GM12878 (cell line): ENCODE data around the gene ANKRD44. TPM values are rescaled to one million over a fixed set of nuclear protein-coding genes. Genes with fewer than 3 reads are reported as not detected.
A peak's percentile ranks its signal among the peaks of the same experiment; 100 is the strongest.

Experiments
- ATAC-seq: fragments of 200-7000 bp; cut with Tn5 transposase; 3 replicates; pipeline ENCODE4 v1.9.1; 2020; ENCODE audit warnings: mild to moderate bottlenecking, moderate library complexity
- BruUV-seq: library from RNA; stranded (reverse); fragments of 400-500 nt; replicated peaks from 2 replicates; lab custom pipeline; 2021; lab: Mats Ljungman, UMichigan
- CTCF ChIA-PET: fragments of 300-600 bp; sonication (Branson Sonifier 250); formaldehyde crosslinking; extraction: SDS; loops from one replicate; lab custom pipeline; 2021; ENCODE audit warnings: inconsistent platforms; lab: Yijun Ruan, JAX
- POLR2A ChIA-PET: fragments of 350-600 bp; formaldehyde crosslinking; extraction: SDS; loops from one replicate; lab custom pipeline; 2021; ENCODE audit warnings: inconsistent platforms; lab: Charles Lee
- RAD21 ChIA-PET: fragments of 300-600 bp; sonication (Branson Sonifier 250); formaldehyde crosslinking; loops from one replicate; lab custom pipeline; 2023; ENCODE audit warnings: antibody characterized with exemption; ENCODE audit not compliant: unreplicated experiment; lab: Charles Lee
- SMC1A ChIA-PET: fragments of 300-600 bp; sonication (Branson Sonifier 250); formaldehyde crosslinking; loops from one replicate; lab custom pipeline; 2023; ENCODE audit not compliant: unreplicated experiment, uncharacterized antibody; lab: Charles Lee
- DNase-seq: peaks from one replicate; pipeline ENCODE4 v3.0.0-alpha.2; 2011; ENCODE audit warnings: low read depth, low spot score
- FAIRE-seq: peaks from 3 replicates; lab custom pipeline; 2011; peaks lifted over from hg19 to GRCh38; lab: Jason Lieb, UNC
- H2AFZ ChIP-seq: 2 replicates; pipeline ENCODE4 v1.6.0; 2011; ENCODE audit warnings: low read depth, low read length, control low read depth; ENCODE audit not compliant: control insufficient read depth
- H3K27ac ChIP-seq: 2 replicates; pipeline ENCODE4 v1.5.1; 2011; ENCODE audit warnings: control low read depth; ENCODE audit not compliant: control insufficient read depth, insufficient read depth
- H3K27me3 ChIP-seq, 2 experiments: replicated peaks in 1 of 2; 2 replicates each; pipeline versions ENCODE4 v1.6.0 to v1.6.1; 2011; ENCODE audit warnings: low read length in 1 of 2; ENCODE audit not compliant: control insufficient read depth in 2 of 2, insufficient read depth in 2 of 2
- H3K36me3 ChIP-seq, 2 experiments: 2 replicates each; pipeline ENCODE4 v1.5.1; 2011; ENCODE audit warnings: low read length in 1 of 2; ENCODE audit not compliant: control insufficient read depth in 2 of 2, insufficient read depth in 2 of 2
- H3K4me1 ChIP-seq: 2 replicates; pipeline ENCODE4 v1.6.1; 2011; ENCODE audit warnings: mild to moderate bottlenecking, low read length, moderate library complexity, mixed read lengths; ENCODE audit not compliant: control insufficient read depth, insufficient read depth
- H3K4me2 ChIP-seq: 2 replicates; pipeline ENCODE4 v1.6.0; 2011; ENCODE audit warnings: control low read depth; ENCODE audit not compliant: control insufficient read depth, insufficient read depth
- H3K4me3 ChIP-seq: fragments of 200-600 bp; sonication (generic); 2 replicates; pipeline ENCODE4 v1.5.1; 2016
- H3K79me2 ChIP-seq: 2 replicates; pipeline ENCODE4 v1.6.0; 2011; ENCODE audit warnings: low read length; ENCODE audit not compliant: control insufficient read depth, insufficient read depth
- H3K9ac ChIP-seq: 2 replicates; pipeline ENCODE4 v1.8.0; 2011; ENCODE audit warnings: low read length, control low read depth, mixed read lengths; ENCODE audit not compliant: control insufficient read depth, insufficient read depth
- H3K9me3 ChIP-seq: replicated peaks from 3 replicates; pipeline ENCODE4 v1.5.1; 2011; ENCODE audit warnings: mild to moderate bottlenecking, low read length; ENCODE audit not compliant: control insufficient read depth, insufficient read depth
- H4K20me1 ChIP-seq: 2 replicates; pipeline ENCODE4 v1.6.0; 2011; ENCODE audit not compliant: control insufficient read depth, insufficient read depth
- CHD1 ChIP-seq: IDR thresholded peaks from 2 replicates; pipeline ENCODE4 v1.6.1; 2012; ENCODE audit warnings: low read depth, low read length, improper control_type of control experiment
- EED ChIP-seq: sonication (generic); IDR thresholded peaks from 2 replicates; pipeline ENCODE4 v1.6.1; 2016; ENCODE audit warnings: antibody characterized with exemption, low read depth
- GATAD2B ChIP-seq: fragments of 450-650 bp; conservative IDR thresholded peaks from 2 replicates; pipeline ENCODE4 v1.6.1; 2017; ENCODE audit warnings: low read depth, mild to moderate bottlenecking, moderate library complexity
- IKZF1 ChIP-seq: fragments of 450-650 bp; conservative IDR thresholded peaks from 2 replicates; pipeline ENCODE4 v1.6.1; 2017; ENCODE audit warnings: antibody characterized with exemption, mild to moderate bottlenecking
- IKZF2 ChIP-seq, 2 experiments: fragments of 450-650 bp; IDR thresholded peaks; 2 replicates each; pipeline ENCODE4 v1.6.1; 2017; ENCODE audit warnings: mild to moderate bottlenecking in 2 of 2, moderate library complexity in 2 of 2
- MEF2A ChIP-seq: IDR thresholded peaks from 2 replicates; pipeline ENCODE4 v1.6.1; 2011; ENCODE audit warnings: low read depth, mild to moderate bottlenecking, low read length, moderate library complexity; ENCODE audit not compliant: insufficient read depth
- MEF2B ChIP-seq: fragments of 450-650 bp; IDR thresholded peaks from 2 replicates; pipeline ENCODE4 v1.6.1; 2018; ENCODE audit warnings: mild to moderate bottlenecking, moderate library complexity; ENCODE audit not compliant: partially characterized antibody, poor library complexity, severe bottlenecking
- MLLT1 ChIP-seq: fragments of 450-650 bp; IDR thresholded peaks from 2 replicates; pipeline ENCODE4 v1.6.1; 2016; ENCODE audit warnings: mild to moderate bottlenecking
- MTA2 ChIP-seq: fragments of 450-650 bp; IDR thresholded peaks from 2 replicates; pipeline ENCODE4 v1.6.1; 2016; ENCODE audit warnings: low read depth, mild to moderate bottlenecking, moderate library complexity
- MTA3 ChIP-seq: IDR thresholded peaks from 2 replicates; pipeline ENCODE4 v1.6.1; 2012; ENCODE audit warnings: low read length, inconsistent platforms, borderline replicate concordance
- NFIC ChIP-seq: IDR thresholded peaks from 2 replicates; pipeline ENCODE4 v1.6.1; 2012; ENCODE audit warnings: low read depth, mild to moderate bottlenecking, inconsistent platforms, low read length, moderate library complexity
- RUNX3 ChIP-seq: IDR thresholded peaks from 2 replicates; pipeline ENCODE4 v1.6.1; 2012; ENCODE audit warnings: low read length, inconsistent platforms
- STAT1 ChIP-seq: fragments of 450-650 bp; conservative IDR thresholded peaks from 2 replicates; pipeline ENCODE4 v1.6.1; 2014; ENCODE audit warnings: antibody characterized with exemption, mild to moderate bottlenecking
- ZBTB40 ChIP-seq: fragments of 450-650 bp; IDR thresholded peaks from 2 replicates; pipeline ENCODE4 v1.6.1; 2016; ENCODE audit warnings: mild to moderate bottlenecking, moderate library complexity, borderline replicate concordance
- ZSCAN29 ChIP-seq: fragments of 450-650 bp; IDR thresholded peaks from 2 replicates; pipeline ENCODE4 v1.6.1; 2017; ENCODE audit warnings: mild to moderate bottlenecking, moderate library complexity
- ZZZ3 ChIP-seq: IDR thresholded peaks from 2 replicates; pipeline ENCODE4 v1.6.1; 2011; ENCODE audit warnings: low read depth; ENCODE audit not compliant: control insufficient read depth, insufficient read length
- WGBS: methylation state at CpG from one replicate; pipeline ENCODE4 v1.1.6; 2016; ENCODE audit warnings: low lambda C conversion rate; ENCODE audit not compliant: insufficient replicate concordance, insufficient coverage; ENCODE audit errors: missing lambda C conversion rate; 5-methylcytosine and 5-hydroxymethylcytosine counted together
- in situ Hi-C: fragments of 300-500 bp; cut with MboI; formaldehyde crosslinking; loops from 9 replicates; pipeline ENCODE4 v1.14.3; 2018; ENCODE audit warnings: mixed read lengths
- intact Hi-C: fragments of 100-400 bp; cut with micrococcal nuclease; formaldehyde crosslinking; loops from one replicate; pipeline ENCODE4 v1.14.2; 2022; ENCODE audit not compliant: unreplicated experiment
- polyA plus RNA-seq, 11 experiments: library from polyadenylated mRNA; depleted of rRNA in 4 of 11; unstranded in 6 of 11; stranded (reverse) in 5 of 11; fragments of >200 nt; fragmentation: Nextera tagmentation in 4 of 11; fragmentation: Illumina TruSeq in 1 of 11; extraction: Ambion mirVana in 4 of 11; extraction: Trizol in 1 of 11; gene quantifications; 1 replicate in 1 of 11; 2 replicates in 10 of 11; pipeline versions ENCODE4 v1.2.1 to v1.2.3, GENCODE V29; 2011 to 2016; ENCODE audit warnings: inconsistent platforms in 2 of 11, missing spikeins in 2 of 11, low read depth in 1 of 11
- total RNA-seq, 4 experiments: library from RNA; depleted of rRNA in 3 of 4; stranded (reverse); fragments of >200 nt in 3 of 4; fragmentation: Illumina TruSeq in 1 of 4; extraction: Trizol in 1 of 4; gene quantifications; 2 replicates each; pipeline versions ENCODE4 v1.2.1 to v1.2.3, GENCODE V29; 2013 to 2021

Gene ANKRD44
- total and polyA plus RNA-seq, 10 of the 15 experiments (the other 5 are each of a cell fraction or from before 2014, with no cell fraction given), result 19.1 to 99.1 (median 59.6) TPM

GRCh38 chr2:197157879-197158537, 152.6 kb downstream of the ANKRD44 start:
- CTCF ChIA-PET, result interaction anchor here (0.6 to 4.7 kb wide), 10 partner anchors 11 to 49 kb away, joined by 3 to 49 read pairs (median 6); no protein-coding TSS in a partner anchor
- ATAC-seq (peak; percentile 54), FAIRE-seq (no peak), DNase-seq (no peak)
- TF ChIP-seq NFIC (peak; percentile 40; the same call in 1 of the 2 replicates), IKZF2 (IDR thresholded peaks at IDR 0.05) (peak; percentile 78 to 82), MEF2B (peak; percentile 69), EED (peak; percentile 86), MTA2 (peak; percentile 73; the same call in 1 of the 2 replicates), ZBTB40 (peak; percentile 34; the same call in 1 of the 2 replicates), RUNX3 (peak; percentile 78), IKZF1 (peak; percentile 78), ZSCAN29 (no peak), MEF2A (peak; percentile 65; the same call in 1 of the 2 replicates), ZZZ3 (no peak), MLLT1 (no peak), STAT1 (no peak), MTA3 (no peak), CHD1 (no peak), GATAD2B (no peak)
- Histone ChIP-seq H3K4me1 (peaks cover 34% of the 10 kb centered on the region), H3K27ac (peak overlapping the region; percentile 15; the same call in 1 of the 2 replicates), H3K79me2 (peaks cover 27% of the 10 kb centered on the region), H3K9me3 (peaks cover 5% of the 10 kb centered on the region; the same call in 2 of the 3 replicates), H4K20me1 (no peaks in the 10 kb centered on the region), H3K9ac (no peak overlapping the region), H3K27me3 (no peaks in the 10 kb centered on the region), H2AFZ (no peak overlapping the region), H3K4me3 (peak overlapping the region; percentile 1; the same call in 1 of the 2 replicates), H3K36me3 (no peaks in the 10 kb centered on the region), H3K4me2 (peak overlapping the region; percentile 71; the same call in 1 of the 2 replicates)
- POLR2A ChIA-PET, result interaction anchor here (1.2 to 1.6 kb wide), 5 partner anchors 11 to 149 kb away, joined by 3 to 6 read pairs (median 4); no protein-coding TSS in a partner anchor
- in situ Hi-C loops (no loop called here), intact Hi-C loops (no loop called here)
- BruUV-seq, result no TSS peak
- 72% methylated on average over 9 of the region's 9 CpGs for WGBS
- SMC1A ChIA-PET, result interaction anchor here (0.8 to 5.6 kb wide), 19 partner anchors 9 to 274 kb away, joined by 3 to 55 read pairs (median 4); no protein-coding TSS in a partner anchor
- RAD21 ChIA-PET, result interaction anchor here (0.5 to 2.4 kb wide), 7 partner anchors 11 to 291 kb away, joined by 3 to 24 read pairs (median 3); no protein-coding TSS in a partner anchor
